GM18517 (cell line): Measurements from ENCODE around the gene SRBD1.

Experiments
- ATAC-seq: cut with Tn5 transposase; IDR thresholded peaks from one replicate; pipeline ENCODE4 v1.9.1; 2021; ENCODE audit warnings: mild to moderate bottlenecking, moderate library complexity; ENCODE audit not compliant: unreplicated experiment

SRBD1 gene

DNA sequence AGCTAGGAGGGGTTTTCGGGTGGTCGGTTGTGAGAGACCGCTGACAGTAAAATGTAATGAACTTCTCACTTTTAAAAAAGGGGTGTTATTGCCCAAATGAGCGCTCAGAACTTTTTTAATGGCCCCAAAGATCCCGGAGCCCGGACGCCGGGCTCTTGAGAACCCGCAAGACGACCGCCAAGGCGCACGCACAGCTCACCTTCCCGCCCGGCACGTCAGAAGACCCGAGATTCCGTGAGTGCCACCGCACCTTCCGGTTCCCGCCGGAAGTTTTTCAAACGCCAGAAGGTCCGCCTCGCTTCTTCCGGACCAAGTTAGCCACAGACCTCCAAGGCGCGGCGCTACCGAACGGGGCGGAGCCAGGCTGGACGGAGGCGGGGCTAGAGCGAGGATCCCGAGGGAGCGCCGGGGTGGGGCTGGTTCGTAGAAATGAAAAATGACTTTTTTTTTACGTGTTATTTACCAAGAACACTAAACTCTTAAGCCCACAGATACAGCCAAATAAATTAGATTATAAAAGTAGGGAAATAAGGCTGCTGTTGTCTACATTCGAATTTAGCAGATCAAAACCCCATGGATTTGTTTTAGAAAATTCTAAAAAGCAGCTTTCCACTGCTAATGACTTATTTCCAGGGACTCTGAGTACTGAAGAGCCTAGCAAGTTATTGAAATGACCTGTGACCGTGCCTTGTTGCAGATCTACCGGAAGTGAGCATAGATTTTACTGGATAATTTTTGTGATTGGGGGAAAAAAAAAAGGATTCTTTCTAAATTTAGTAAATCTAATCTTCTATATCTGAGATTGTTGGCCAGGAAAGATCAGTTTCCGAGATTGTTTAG is at the start of gene SRBD1:
Gene SRBD1, minus strand, starts transcription at position 248 of the 840 bp plus-strand sequence. CDS start 5,826 bp downstream, outside the sequence.
- ATAC-seq, result peak; percentile 85

DNA sequence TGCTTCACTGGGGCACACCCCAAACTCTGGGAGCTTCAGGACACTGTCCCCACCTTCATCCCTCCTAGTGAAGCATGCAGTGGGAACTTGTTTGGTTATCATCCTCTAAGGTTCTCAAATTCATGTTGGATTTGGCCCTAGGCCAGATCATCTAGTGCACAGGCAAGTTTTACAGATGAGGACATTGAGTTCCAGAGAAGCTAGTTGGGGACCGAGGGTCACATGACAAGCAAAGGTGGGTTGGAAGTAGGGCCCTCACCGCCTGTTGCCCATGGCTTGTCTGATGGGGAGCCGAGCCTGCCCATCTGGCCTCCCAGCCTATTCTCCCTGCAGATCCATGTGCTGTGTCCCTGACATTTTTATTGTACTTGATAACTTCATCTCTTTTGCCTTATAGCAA is 43.2 kb upstream of the SRBD1 start:
- no peak for ATAC-seq

DNA sequence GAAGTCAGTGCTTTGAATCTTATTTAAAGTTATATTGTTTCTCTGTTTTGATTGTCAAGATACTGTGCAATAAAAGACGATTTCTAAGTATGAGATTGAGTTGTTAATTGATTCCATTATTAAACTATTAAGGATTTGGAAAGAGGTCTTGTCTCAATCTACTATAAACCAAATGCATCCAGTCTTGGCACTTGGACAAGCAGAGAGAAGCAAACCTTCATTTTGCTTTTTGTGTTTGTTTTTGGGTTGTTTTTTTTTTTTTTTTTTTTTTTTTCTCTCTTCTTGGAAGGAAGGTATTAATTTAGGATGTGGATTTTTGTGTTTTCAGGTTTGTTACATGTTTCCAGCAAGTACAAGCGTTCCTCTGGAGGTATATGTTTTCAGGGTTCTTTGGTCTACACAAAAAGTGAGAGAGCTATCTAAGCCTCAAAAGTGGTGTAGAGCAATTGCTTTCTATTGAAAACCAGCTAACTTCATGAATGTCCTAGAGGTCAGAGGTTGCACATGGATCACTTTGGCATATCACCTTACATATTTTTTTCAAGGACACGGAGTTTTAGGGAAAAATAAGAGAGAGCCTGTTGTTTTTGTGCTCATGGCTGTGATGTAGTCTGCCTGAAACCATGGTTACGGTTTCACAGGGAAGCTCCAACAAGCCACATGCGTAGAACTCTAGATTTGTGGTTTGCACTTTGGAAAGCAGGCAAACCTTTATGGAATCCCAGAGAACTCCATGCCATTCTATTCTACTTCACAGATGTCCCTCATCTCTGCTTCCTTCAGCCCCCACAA is 42.3 kb upstream of the SRBD1 start:
- no peak for ATAC-seq

GRCh38 chr2:45652090-45653031 is 41.3 kb upstream of the SRBD1 start:
- no peak for ATAC-seq

DNA sequence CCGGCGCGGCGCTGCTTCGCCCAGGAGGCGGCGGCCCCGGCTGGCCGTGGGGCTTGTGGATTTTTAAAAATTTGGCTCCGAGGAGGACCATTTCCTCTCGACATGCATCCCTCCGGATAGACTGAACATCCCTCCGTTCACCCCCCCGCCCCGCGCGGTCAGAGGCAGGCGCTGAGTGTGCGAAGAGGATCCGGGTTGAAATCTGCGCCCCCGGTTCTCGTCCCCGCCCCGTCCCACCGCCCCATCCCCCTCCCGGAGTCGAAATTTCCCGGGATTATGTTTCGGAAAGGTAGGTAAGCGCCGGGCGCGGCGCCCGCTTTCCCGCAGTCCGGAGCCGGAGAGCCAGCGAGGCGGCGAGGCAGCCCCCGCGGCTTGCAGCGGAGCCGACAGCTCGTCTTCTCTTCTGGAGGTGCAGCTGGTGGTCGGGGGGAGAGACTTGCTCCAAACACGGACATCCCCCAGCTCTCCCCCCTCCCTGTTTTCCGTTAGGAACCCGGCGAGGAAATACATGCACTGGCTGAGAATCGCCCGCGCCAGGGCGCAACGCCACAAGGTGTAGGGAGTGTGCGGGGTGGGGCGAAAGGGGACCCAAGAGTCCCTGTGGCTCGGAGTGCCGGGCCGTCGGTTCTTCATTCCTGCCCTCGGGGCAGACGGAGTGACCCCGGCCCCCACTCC is 40.5 kb upstream of the SRBD1 start, which contains the start of gene PRKCE:
Gene PRKCE, plus strand, starts transcription at position 261 of the 675 bp plus-strand sequence.
- ATAC-seq, result peak; percentile 30

- ATAC-seq, result peak; percentile 52
Measured at GRCh38 chr2:45650851-45651414, 39.9 kb upstream of the SRBD1 start.

- peak; percentile 16 for ATAC-seq
Measured at GRCh38 chr2:45649858-45650811, 39.1 kb upstream of the SRBD1 start.

- no peak for ATAC-seq
Measured at GRCh38 chr2:45649462-45649857, 38.4 kb upstream of the SRBD1 start.

DNA sequence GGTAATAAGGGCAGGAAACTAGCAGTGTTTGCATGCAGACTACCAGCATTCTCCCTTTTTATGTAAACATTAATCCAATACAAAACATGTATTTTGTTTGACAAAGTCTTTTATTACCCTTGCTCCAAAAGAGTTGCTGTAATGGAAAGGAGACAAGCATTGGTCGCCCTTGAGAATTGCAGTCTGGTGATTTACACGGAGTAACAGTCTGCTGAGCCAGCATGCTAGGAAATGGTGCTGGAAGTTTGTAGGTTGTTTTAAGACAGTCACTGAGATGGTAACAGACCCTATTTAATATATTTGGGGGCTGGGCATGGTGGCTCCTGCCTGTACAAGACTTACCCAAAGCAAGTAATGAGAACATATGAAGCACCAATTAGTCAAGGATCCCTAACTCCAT is 37.6 kb upstream of the SRBD1 start:
- ATAC-seq, result no peak

GRCh38 chr2:45647986-45648520 is 37.0 kb upstream of the SRBD1 start:
- ATAC-seq, result no peak

DNA sequence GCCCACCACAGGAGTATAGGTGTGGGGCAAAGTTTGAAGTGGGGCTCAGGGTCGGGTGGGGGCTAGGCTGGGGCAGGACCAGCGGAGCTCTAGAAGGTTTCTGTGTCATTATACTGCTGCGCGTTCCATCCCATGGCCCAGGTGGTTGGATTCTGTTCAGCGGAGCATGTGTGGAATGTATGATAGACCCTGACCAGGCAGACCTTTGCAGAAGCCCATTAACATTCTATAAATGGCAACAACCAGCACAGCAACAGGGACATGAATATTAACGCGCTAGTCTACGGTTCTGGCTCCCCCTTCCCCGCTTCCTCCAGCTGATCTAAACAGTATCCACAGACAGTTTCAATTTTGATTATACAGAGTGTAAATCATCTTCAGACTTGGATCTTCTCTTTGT is 36.3 kb upstream of the SRBD1 start:
- no peak for ATAC-seq

- no peak for ATAC-seq
Measured at GRCh38 chr2:45646289-45646688, 35.2 kb upstream of the SRBD1 start.

- ATAC-seq, result no peak
Measured at GRCh38 chr2:45643543-45644542, 32.8 kb upstream of the SRBD1 start.

DNA sequence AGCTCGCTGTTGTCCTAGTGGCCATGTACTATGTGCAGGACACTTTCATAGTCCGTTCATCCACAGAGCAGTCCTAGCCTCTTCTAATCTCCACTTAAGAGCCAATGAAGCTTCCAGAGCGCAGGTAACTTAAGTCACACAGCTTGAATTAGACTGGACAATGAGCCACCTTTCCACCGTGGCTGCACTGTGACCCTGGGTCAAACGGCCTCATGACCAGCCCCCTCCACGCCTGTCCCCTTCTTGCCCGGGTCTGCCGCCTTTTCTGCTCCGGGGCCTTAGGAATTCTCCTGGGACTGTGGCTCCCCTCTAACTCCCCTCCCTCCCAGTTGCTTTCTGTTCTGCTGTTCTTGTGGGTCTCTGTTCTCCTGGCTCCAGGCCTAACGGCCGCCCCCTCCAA is 32.0 kb upstream of the SRBD1 start:
- ATAC-seq, result no peak

GRCh38 chr2:45640576-45640975 is 29.5 kb upstream of the SRBD1 start:
- no peak for ATAC-seq

DNA sequence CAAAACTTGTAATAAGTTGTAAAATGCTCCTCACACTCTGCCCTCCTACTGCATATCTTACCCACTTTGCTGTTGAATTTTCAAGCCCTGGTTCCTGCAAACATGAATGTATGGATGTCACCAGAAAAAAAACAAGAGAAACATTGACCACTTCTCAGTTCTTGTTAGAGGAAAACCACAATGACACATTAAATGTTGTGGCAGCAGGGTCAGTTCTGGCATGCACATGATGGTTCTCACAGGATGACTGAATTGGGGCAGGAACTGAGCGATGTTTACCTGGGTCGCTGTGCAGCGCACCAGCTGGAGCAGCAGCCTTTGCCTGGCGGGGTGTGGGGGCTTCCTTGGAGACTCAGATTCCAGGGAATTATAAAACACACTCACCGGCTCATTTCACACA is 26.4 kb upstream of the SRBD1 start:
- no peak for ATAC-seq

DNA sequence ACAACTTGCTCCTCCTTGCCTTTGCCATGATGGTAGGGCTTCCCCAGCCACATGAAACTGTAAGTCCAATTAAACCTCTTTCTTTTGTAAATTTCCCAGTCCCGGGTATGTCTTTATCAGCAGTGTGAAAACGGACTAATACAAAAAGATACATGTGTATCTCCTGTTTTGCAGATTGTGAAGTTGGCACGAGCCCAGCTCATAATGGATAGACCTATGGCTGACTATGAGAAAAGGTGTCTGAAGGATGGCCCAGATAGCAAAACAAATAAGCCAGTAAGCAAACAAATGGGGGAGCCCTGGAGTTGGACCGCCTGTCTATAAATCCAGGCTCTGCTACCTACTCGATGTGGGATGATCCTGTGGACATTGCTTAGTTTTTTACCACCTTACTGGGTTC is 24.9 kb upstream of the SRBD1 start:
- no peak for ATAC-seq
